Omental fat pad (tissue), 4 donors: ENCODE results near the gene YRDC. TPM values are rescaled to one million over a fixed set of nuclear protein-coding genes. Genes with fewer than 3 reads are reported as not detected.

Source experiments
- ATAC-seq: fragments of 150-250 bp; one replicate; pipeline ENCODE4 v1.9.1; 2016; ENCODE audit warnings: mild to moderate bottlenecking, moderate library complexity; ENCODE audit not compliant: low FRiP score
- DNase-seq: peaks from one replicate; pipeline ENCODE4 v3.0.0-alpha.2; 2019; ENCODE audit warnings: low spot score
- CTCF ChIP-seq, 3 donors: fragments of 450-650 bp; IDR thresholded peaks; one replicate each; pipeline ENCODE4 v1.5.1; 2016 to 2017; ENCODE audit warnings: antibody characterized with exemption in 3 of 3, mild to moderate bottlenecking in 3 of 3, moderate library complexity in 2 of 3
- total RNA-seq, 4 donors: library from RNA; depleted of rRNA; stranded (reverse); fragments of >200 nt; gene quantifications; one replicate each; pipeline ENCODE4 v1.1.0, GENCODE V29; 2016

The YRDC gene
- total RNA-seq, 4 donors from 2014 or later = 14.7 to 28.6 (median 16.0) TPM

GRCh38 chr1:37839676-37840075 is 31.7 kb upstream of the YRDC start:
- no peak for DNase-seq
- TF ChIP-seq CTCF (IDR thresholded peaks at IDR 0.05) = no peak
- ATAC-seq = no peak

GRCh38 chr1:37836788-37837187 is 28.8 kb upstream of the YRDC start:
- ATAC-seq (no peak), DNase-seq (no peak)
- no peak for TF ChIP-seq CTCF (IDR thresholded peaks at IDR 0.05)

- TF ChIP-seq CTCF (IDR thresholded peaks at IDR 0.05) = no peak
- DNase-seq = no peak
- ATAC-seq = no peak
Observed at GRCh38 chr1:37831809-37832208, 23.8 kb upstream of the YRDC start.

GRCh38 chr1:37831109-37831508 is 23.1 kb upstream of the YRDC start:
- TF ChIP-seq CTCF (IDR thresholded peaks at IDR 0.05) = no peak
- no peak for DNase-seq
- ATAC-seq = no peak

GRCh38 chr1:37828410-37829074 is 20.5 kb upstream of the YRDC start:
- no peak for ATAC-seq
- no peak for TF ChIP-seq CTCF (IDR thresholded peaks at IDR 0.05)
- DNase-seq = no peak

GRCh38 chr1:37825506-37825905 is 17.5 kb upstream of the YRDC start:
- DNase-seq (no peak), ATAC-seq (no peak)
- no peak for TF ChIP-seq CTCF (IDR thresholded peaks at IDR 0.05)

- ATAC-seq (no peak), DNase-seq (no peak)
- TF ChIP-seq CTCF (IDR thresholded peaks at IDR 0.05) = no peak
Observed at GRCh38 chr1:37824001-37824400, 16.0 kb upstream of the YRDC start.
